K562 (cell line): Measurements from ENCODE around the gene NGRN. TPM values are rescaled to one million over a fixed set of nuclear protein-coding genes. Genes with fewer than 3 reads are reported as not detected.

Experiments used
- ATAC-seq: fragments of 200-7000 bp; cut with Tn5 transposase; 3 replicates; pipeline ENCODE4 v1.9.1; 2020; ENCODE audit warnings: moderate library complexity
- BruUV-seq: library from RNA; stranded (reverse); fragments of 400-500 nt; replicated peaks from 2 replicates; lab custom pipeline; 2021; lab: Mats Ljungman, UMichigan
- CTCF ChIA-PET: fragments of 300-600 bp; formaldehyde crosslinking; extraction: SDS; loops from one replicate; lab custom pipeline; 2021; ENCODE audit warnings: low intra/inter-chr PET ratio; lab: Yijun Ruan, JAX
- POLR2A ChIA-PET: fragments of 300-600, 350-650 bp; sonication (Branson Sonifier 250); formaldehyde crosslinking; extraction: SDS; loops from one replicate; lab custom pipeline; 2021; ENCODE audit warnings: antibody characterized with exemption, inconsistent platforms; lab: Yijun Ruan, JAX
- DNase-seq, 4 experiments: peaks; one replicate each; pipeline versions ENCODE4 v3.0.0 to v3.0.0-alpha.2; 2011 to 2018; ENCODE audit warnings: low spot score in 3 of 4, mixed read lengths in 3 of 4; ENCODE audit errors: extremely low read depth in 1 of 4
- FAIRE-seq: peaks from 2 replicates; lab custom pipeline; 2011; peaks lifted over from hg19 to GRCh38; lab: Jason Lieb, UNC
- H2AFZ ChIP-seq: 2 replicates; pipeline ENCODE4 v1.6.0; 2011; ENCODE audit warnings: low read depth, low read length, control low read depth, inconsistent platforms
- H3K27ac ChIP-seq: fragments of 200-600 bp; 3 replicates; pipeline ENCODE4 v1.8.0; 2011; ENCODE audit warnings: low read depth, mild to moderate bottlenecking, control low read depth, inconsistent platforms, low read length, moderate library complexity, mixed read lengths; ENCODE audit errors: extremely low read depth
- H3K27me3 ChIP-seq, 2 experiments: fragments of 300-600 bp in 1 of 2; 2 replicates in 1 of 2; 3 replicates in 1 of 2; pipeline versions ENCODE4 v1.6.0 to v1.8.0; 2011; ENCODE audit warnings: inconsistent platforms in 2 of 2, low read length in 2 of 2, mild to moderate bottlenecking in 1 of 2, mixed read lengths in 1 of 2, moderate library complexity in 1 of 2; ENCODE audit not compliant: control insufficient read depth in 2 of 2, insufficient read depth in 2 of 2
- H3K36me3 ChIP-seq: fragments of 300-600 bp; 3 replicates; pipeline ENCODE4 v1.8.0; 2011; ENCODE audit warnings: mild to moderate bottlenecking, low read length, inconsistent platforms; ENCODE audit not compliant: control insufficient read depth, insufficient read depth
- H3K4me1 ChIP-seq, 2 experiments: fragments of 200-600 bp in 1 of 2; replicated peaks in 1 of 2; 2 replicates in 1 of 2; 3 replicates in 1 of 2; pipeline versions ENCODE4 v1.5.1 to v1.8.0; 2011; ENCODE audit warnings: inconsistent platforms in 2 of 2, low read length in 2 of 2, mild to moderate bottlenecking in 1 of 2, mixed read lengths in 1 of 2, moderate library complexity in 1 of 2; ENCODE audit not compliant: control insufficient read depth in 2 of 2, insufficient read depth in 2 of 2
- H3K4me2 ChIP-seq: 2 replicates; pipeline ENCODE4 v1.6.1; 2011; ENCODE audit warnings: low read length, control low read depth, inconsistent platforms, mixed read lengths; ENCODE audit not compliant: insufficient read depth
- H3K4me3 ChIP-seq: fragments of 200-600 bp; sonication (generic), shearing (Covaris generic); 2 replicates; pipeline ENCODE4 v1.5.1; 2016; ENCODE audit warnings: control low read depth, inconsistent platforms
- H3K79me2 ChIP-seq: fragments of 200-600 bp; 3 replicates; pipeline ENCODE4 v1.8.0; 2011; ENCODE audit warnings: low read length, inconsistent platforms; ENCODE audit not compliant: control insufficient read depth, insufficient read depth
- H3K9ac ChIP-seq, 2 experiments: 2 replicates each; pipeline versions ENCODE4 v1.6.0 to v1.6.1; 2011; ENCODE audit warnings: low read depth in 2 of 2, low read length in 2 of 2, control low read depth in 1 of 2, inconsistent platforms in 1 of 2, mild to moderate bottlenecking in 1 of 2, mixed read lengths in 1 of 2; ENCODE audit not compliant: insufficient read depth in 1 of 2
- H3K9me1 ChIP-seq: one replicate; pipeline ENCODE4 v1.6.0; 2011; ENCODE audit warnings: inconsistent platforms, mild to moderate bottlenecking, low read length, moderate library complexity; ENCODE audit not compliant: control insufficient read depth, insufficient read depth
- H3K9me3 ChIP-seq: replicated peaks from 2 replicates; pipeline ENCODE4 v1.5.1; 2011; ENCODE audit warnings: low read depth, low read length, inconsistent platforms; ENCODE audit not compliant: control insufficient read depth, insufficient read depth
- H4K20me1 ChIP-seq: replicated peaks from 2 replicates; pipeline ENCODE4 v1.6.1; 2011; ENCODE audit warnings: low read length, inconsistent platforms, mixed read lengths; ENCODE audit not compliant: control insufficient read depth, insufficient read depth
- CCNT2 ChIP-seq: IDR thresholded peaks from 2 replicates; pipeline ENCODE4 v1.6.1; 2011; ENCODE audit warnings: borderline replicate concordance, low read depth, mild to moderate bottlenecking, moderate library complexity, mixed read lengths, low read length; ENCODE audit not compliant: insufficient read length; ENCODE audit errors: extremely low read depth
- CREB3L1 ChIP-seq: fragments of 450-650 bp; IDR thresholded peaks from 2 replicates; pipeline ENCODE4 v1.6.1; 2014; ENCODE audit warnings: low read depth, mild to moderate bottlenecking, moderate library complexity, borderline replicate concordance
- E2F1 ChIP-seq: sonication (generic); formaldehyde crosslinking; IDR thresholded peaks from 2 replicates; pipeline ENCODE4 v1.8.1; 2023; ENCODE audit warnings: mild to moderate bottlenecking, missing genetic modification reagents, moderate library complexity
- ERF ChIP-seq: fragments of 450-650 bp; formaldehyde crosslinking; IDR thresholded peaks from 2 replicates; pipeline ENCODE4 v1.4.0; 2020; ENCODE audit warnings: mild to moderate bottlenecking, mixed read lengths
- FOXJ2 ChIP-seq: fragments of 200-800 bp; sonication (Bioruptor generic); IDR thresholded peaks from 2 replicates; pipeline ENCODE4 v1.6.1; 2016; ENCODE audit warnings: missing genetic modification characterization, missing compliant biosample characterization
- HLTF ChIP-seq: fragments of 450-650 bp; IDR thresholded peaks from 2 replicates; pipeline ENCODE4 v1.6.1; 2016
- HMBOX1 ChIP-seq: sonication (generic); IDR thresholded peaks from 2 replicates; pipeline ENCODE4 v1.6.1; 2016
- KDM1A ChIP-seq, 2 experiments: fragments of 450-650 bp; IDR thresholded peaks; 2 replicates each; pipeline ENCODE4 v1.6.1; 2016; ENCODE audit warnings: mild to moderate bottlenecking in 2 of 2
- NELFE ChIP-seq: IDR thresholded peaks from 2 replicates; pipeline ENCODE4 v1.6.1; 2011; ENCODE audit warnings: mild to moderate bottlenecking; ENCODE audit not compliant: insufficient read depth, insufficient read length
- PHB ChIP-seq: fragments of 250-450 bp; sonication (Bioruptor Pico); IDR thresholded peaks from 2 replicates; pipeline ENCODE4 v1.5.0; 2021
- RBBP5 ChIP-seq: fragments of 200-600 bp; sonication (generic); IDR thresholded peaks from 2 replicates; pipeline ENCODE4 v1.6.1; 2012; ENCODE audit warnings: borderline replicate concordance, mild to moderate bottlenecking, low read length, control low read depth, inconsistent platforms; ENCODE audit not compliant: insufficient read depth, poor library complexity, severe bottlenecking
- SUPT5H ChIP-seq: fragments of 450-650 bp; IDR thresholded peaks from 2 replicates; pipeline ENCODE4 v1.6.1; 2016
- ZNF639 ChIP-seq, 2 experiments: fragments of 200-800 bp in 1 of 2; sonication (Bioruptor generic) in 1 of 2; sonication (generic) in 1 of 2; formaldehyde crosslinking in 1 of 2; IDR thresholded peaks in 1 of 2; conservative IDR thresholded peaks in 1 of 2; 2 replicates each; pipeline versions ENCODE4 v1.5.0 to v1.6.1; 2016 to 2020; ENCODE audit warnings: missing compliant biosample characterization in 1 of 2, missing genetic modification characterization in 1 of 2, missing genetic modification reagents in 1 of 2
- WGBS: fragments of 100-300 bp; shearing (Covaris generic); methylation state at CpG from one replicate; pipeline ENCODE4 v1.1.6; 2016; ENCODE audit warnings: low coverage, mixed read lengths; ENCODE audit not compliant: insufficient coverage; ENCODE audit errors: missing lambda C conversion rate; 5-methylcytosine and 5-hydroxymethylcytosine counted together
- in situ Hi-C: fragments of 300-500 bp; cut with MboI; formaldehyde crosslinking; loops from 4 replicates; pipeline ENCODE4 v1.15.0; 2018; ENCODE audit warnings: inconsistent platforms, mixed read lengths
- intact Hi-C: fragments of 100-400 bp; cut with micrococcal nuclease; formaldehyde crosslinking; loops from 2 replicates; pipeline ENCODE4 v1.14.2; 2022
- polyA plus RNA-seq, 8 experiments: library from polyadenylated mRNA; depleted of rRNA in 4 of 8; stranded (reverse) in 5 of 8; unstranded in 3 of 8; fragments of >200 nt; fragmentation: Nextera tagmentation in 2 of 8; fragmentation: Illumina TruSeq in 1 of 8; extraction: Ambion mirVana in 2 of 8; extraction: Trizol in 1 of 8; gene quantifications; 2 replicates each; pipeline versions ENCODE4 v1.2.1 to v1.2.3, GENCODE V29; 2011 to 2014; ENCODE audit warnings: inconsistent platforms in 1 of 8, missing spikeins in 1 of 8
- total RNA-seq, 7 experiments: library from RNA; depleted of rRNA in 6 of 7; stranded (reverse); fragments of >200 nt in 6 of 7; fragmentation: Illumina TruSeq in 2 of 7; extraction: Trizol in 2 of 7; gene quantifications; 2 replicates each; pipeline versions ENCODE4 v1.2.1 to v1.2.3, GENCODE V29; 2011 to 2021; ENCODE audit warnings: low replicate concordance in 1 of 7

Gene NGRN
- total and polyA plus RNA-seq, 9 of the 15 experiments (the other 6 are each of a cell fraction or from before 2014, with no cell fraction given): 14.0 to 73.4 (median 60.0) TPM

- Histone ChIP-seq H2AFZ (peak within 1 kb of the TSS; percentile 93), H3K9me3 (no peaks in the 10 kb centered on the region), H3K4me2 (peak within 1 kb of the TSS; percentile 94), H3K4me1 (peaks cover 7 to 35% of the 10 kb centered on the region in 2 experiments; a peak in 3 of 5 replicates), H3K9me1 (no peaks in the 10 kb centered on the region), H3K79me2 (peaks cover 32% of the 10 kb centered on the region), H3K27me3 (no peaks in the 10 kb centered on the region), H3K27ac (peak within 1 kb of the TSS; percentile 83), H4K20me1 (0 out of 2 replicates have a peak, but pooled peaks cover 4% of the 10 kb centered on the region), H3K9ac (peak within 1 kb of the TSS; percentile 79 to 93), H3K4me3 (peak within 1 kb of the TSS; percentile 78), H3K36me3 (peaks cover 54% of the 10 kb centered on the region)
- FAIRE-seq: peak; percentile 87
- BruUV-seq: TSS peak; percentile 55
- WGBS: under 1% methylated on average over 43 of the region's 63 CpGs
- POLR2A ChIA-PET: interaction anchor here (0.5 to 2.0 kb wide), 19 partner anchors 8 to 672 kb away, joined by 3 to 15 read pairs (median 4); partner anchors contain the start of genes IDH2, SEMA4B and TTLL13
- intact Hi-C loops (loop anchor here (1.0 to 5.0 kb wide), 3 partner anchors 33 to 90 kb away; no protein-coding TSS in a partner anchor), in situ Hi-C loops (loop anchor here (10.0 kb wide), 1 partner anchor 449 kb away; no protein-coding TSS in a partner anchor)
- CTCF ChIA-PET: interaction anchor here (0.5 to 1.4 kb wide), 3 partner anchors 73 to 91 kb away, joined by 3 to 8 read pairs (median 4); no protein-coding TSS in a partner anchor
- peak; percentile 96 for ATAC-seq
- peak; percentile 97 to 98 (median 98) for DNase-seq
- TF ChIP-seq E2F1: 0 out of 2 replicates have a peak, but pooled peaks have one; percentile 53
- TF ChIP-seq RBBP5: peak; percentile 63
- TF ChIP-seq CCNT2: peak; percentile 92
- TF ChIP-seq ERF (CRISPR knock-in tag): peak; percentile 70; the same call in 1 of the 2 replicates
- TF ChIP-seq NELFE: no peak
- TF ChIP-seq HMBOX1: peak; percentile 35; the same call in 1 of the 2 replicates
- TF ChIP-seq KDM1A (IDR thresholded peaks at IDR 0.05): no peak
- TF ChIP-seq ZNF639 (CRISPR knock-in tag; conservative IDR thresholded peaks at IDR 0.05 in 1 of 2, IDR thresholded peaks at IDR 0.05 in 1 of 2): 0 out of 4 replicates have a peak, but pooled peaks of 1 of the 2 experiments have one; percentile 17
- TF ChIP-seq FOXJ2 (tag): no peak
- TF ChIP-seq PHB (CRISPR knock-in tag): peak; percentile 79; the same call in 1 of the 2 replicates
- peak; percentile 71; the same call in 1 of the 2 replicates for TF ChIP-seq SUPT5H
- no peak for TF ChIP-seq HLTF
- peak; percentile 35 for TF ChIP-seq CREB3L1
Measured at GRCh38 chr15:90233387-90234095, 31.9 kb upstream of the NGRN start, which contains the start of gene CIB1. CIB1 (minus strand) TSS chr15:90233941; CDS start chr15:90233885, 56 bp downstream.
